Measurements from ENCODE around the gene LAMA2.

DNA sequence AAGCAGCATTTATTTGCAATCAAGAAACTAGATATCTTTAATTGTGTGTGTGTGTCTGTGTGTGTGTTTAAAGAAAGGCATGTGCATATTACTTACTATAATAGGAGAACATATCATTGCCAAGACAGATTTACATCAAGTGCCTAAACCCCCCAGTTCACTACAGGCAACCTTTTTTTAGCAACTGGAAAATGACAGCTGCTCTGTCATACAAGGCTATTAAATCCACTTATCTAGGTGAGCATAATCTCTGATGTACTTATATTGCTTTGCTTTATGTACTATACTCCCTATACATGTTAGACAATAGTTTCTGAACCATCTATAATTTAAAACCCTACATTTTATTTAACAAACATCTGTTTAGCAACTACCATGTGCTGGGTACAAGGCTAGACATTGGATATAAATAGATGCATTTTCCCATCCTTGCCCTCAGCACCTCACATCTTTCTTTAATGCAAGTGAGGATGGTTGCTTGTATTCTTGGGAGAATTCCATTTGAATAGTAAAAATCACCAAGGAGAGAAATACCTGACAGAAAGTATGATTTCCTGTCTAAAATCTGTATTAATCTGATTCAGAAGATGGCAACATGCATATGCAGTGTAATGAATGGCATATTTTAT, 398.3 kb downstream of the LAMA2 start:
- TF ChIP-seq YY1 (IDR thresholded peaks at IDR 0.05; ENCODE audit: insufficient read depth, insufficient read length) (no peak), SUZ12 (IDR thresholded peaks at IDR 0.05; ENCODE audit: extremely low read depth, insufficient read depth, insufficient read length) (no peak), ZNF274 (IDR thresholded peaks at IDR 0.05; ENCODE audit: low read depth, low read length) (no peak)

Measured in NT2/D1 (cell line).